Left lung (tissue), 10 donors: ENCODE data around the gene PCLAF. TPM values are rescaled to one million over a fixed set of nuclear protein-coding genes. Genes with fewer than 3 reads are reported as not detected.
"Not testable (repeated sequence)": the region's sequence is repeated elsewhere in the genome, so short reads cannot be mapped to it uniquely, and the experiment has no call there.

Source experiments
- ATAC-seq: fragments of 200-7000 bp; cut with Tn5 transposase; one replicate; pipeline ENCODE4 v1.9.1; 2020; ENCODE audit warnings: moderate library complexity
- DNase-seq, 4 donors: peaks; one replicate each; pipeline ENCODE4 v3.0.0-alpha.2; 2013 to 2020
- H3K27ac ChIP-seq, 2 donors: fragments of 200-600 bp; sonication (generic) in 1 of 2; one replicate each; pipeline versions ENCODE4 v1.5.0 to v1.8.0; 2020 to 2021
- H3K27me3 ChIP-seq, 2 donors: fragments of 200-600 bp; sonication (generic) in 1 of 2; one replicate each; pipeline versions ENCODE4 v1.5.0 to v1.8.0; 2020 to 2021
- H3K36me3 ChIP-seq, 2 donors: fragments of 200-600 bp; sonication (generic) in 1 of 2; one replicate each; pipeline versions ENCODE4 v1.5.0 to v1.8.0; 2020 to 2021
- H3K4me1 ChIP-seq, 2 donors: fragments of 200-600 bp; one replicate each; pipeline ENCODE4 v1.8.0; 2021
- H3K4me3 ChIP-seq, 2 donors: fragments of 200-600 bp; sonication (generic) in 1 of 2; one replicate each; pipeline versions ENCODE4 v1.5.0 to v1.8.0; 2020 to 2021; ENCODE audit warnings: mild to moderate bottlenecking in 1 of 2
- H3K9me3 ChIP-seq, 2 donors: fragments of 200-600 bp; sonication (generic) in 1 of 2; one replicate each; pipeline versions ENCODE4 v1.5.0 to v1.8.0; 2020 to 2021
- CTCF ChIP-seq, 2 donors: fragments of 200-600 bp; sonication (generic) in 1 of 2; IDR thresholded peaks; one replicate each; pipeline versions ENCODE4 v1.5.0 to v1.8.0; 2021; ENCODE audit warnings: antibody characterized with exemption in 2 of 2
- intact Hi-C, 2 donors: fragments of 100-400 bp; cut with DNase I; formaldehyde crosslinking; loops; one replicate each; pipeline versions ENCODE4 v1.11.2 to v1.14.2; 2022
- polyA plus RNA-seq, 6 donors: library from polyadenylated mRNA; unstranded; fragments of 120-200 nt; gene quantifications; one replicate each; pipeline ENCODE4 v1.2.1, GENCODE V29; 2013; ENCODE audit not compliant: insufficient read length in 6 of 6
- total RNA-seq, 2 donors: library from RNA; stranded (reverse); fragmentation: NEBNext Ultra II Directional; extraction: Animal tissue kit (Norgen Biotek cat#: 25700); gene quantifications; one replicate each; pipeline ENCODE4 v1.2.1, GENCODE V29; 2021
- donor health status: DM: no; HTN: yes; CAD: no.
- donor health status: DM: no; HTN: no; CAD: no.

Gene PCLAF
- total and polyA plus RNA-seq, 8 donors, result 12.3 to 58.9 (median 36.9) TPM

- Histone ChIP-seq H3K27me3 (no peaks in the 10 kb centered on the region), H3K27ac (no peak overlapping the region), H3K4me1 (no peaks in the 10 kb centered on the region), H3K9me3 (no peaks in the 10 kb centered on the region), H3K4me3 (no peak overlapping the region), H3K36me3 (peaks cover 9 to 95% of the 10 kb centered on the region in 2 donors)
- ATAC-seq (no peak), DNase-seq (no peak)
- no peak for TF ChIP-seq CTCF (IDR thresholded peaks at IDR 0.05)
- intact Hi-C loops, result no loop called here
Observed at GRCh38 chr15:64400583-64400982, 19.3 kb upstream of the PCLAF start.

GRCh38 chr15:64398575-64398974 lies 17.3 kb upstream of the PCLAF start:
- no peaks in the 10 kb centered on the region for H3K9me3 ChIP-seq
- no peak for DNase-seq
- H3K27me3 ChIP-seq, result no peaks in the 10 kb centered on the region
- no peak overlapping the region for H3K4me3 ChIP-seq
- intact Hi-C loops, result no loop called here
- ATAC-seq, result no peak
- no peaks in the 10 kb centered on the region for H3K4me1 ChIP-seq
- no peak for TF ChIP-seq CTCF (IDR thresholded peaks at IDR 0.05)
- peaks cover 9 to 95% of the 10 kb centered on the region in 2 donors for H3K36me3 ChIP-seq
- H3K27ac ChIP-seq, result no peak overlapping the region

- Histone ChIP-seq H3K4me1 (no peaks in the 10 kb centered on the region), H3K4me3 (no peak overlapping the region), H3K9me3 (no peaks in the 10 kb centered on the region), H3K27me3 (no peaks in the 10 kb centered on the region), H3K27ac (no peak overlapping the region), H3K36me3 (peaks cover 9 to 90% of the 10 kb centered on the region in 2 donors)
- DNase-seq (no peak), ATAC-seq (no peak)
- intact Hi-C loops, result no loop called here
- TF ChIP-seq CTCF (IDR thresholded peaks at IDR 0.05), result no peak
Observed at GRCh38 chr15:64396789-64397188, 15.5 kb upstream of the PCLAF start.

- H3K27me3 ChIP-seq, DNase-seq, intact Hi-C loops, H3K27ac ChIP-seq, H3K9me3 ChIP-seq, ATAC-seq, H3K4me3 ChIP-seq: not testable (repeated sequence)
- Histone ChIP-seq H3K4me1 (peaks cover 8 to 16% of the 10 kb centered on the region in 2 donors), H3K36me3 (peaks cover 6 to 47% of the 10 kb centered on the region in 2 donors)
Observed at GRCh38 chr15:64392471-64392870, 11.2 kb upstream of the PCLAF start.

- H3K4me3 ChIP-seq, result peak overlapping the region in 1 of 2 donors; percentile 73
- ATAC-seq (no peak), DNase-seq (no peak)
- no peaks in the 10 kb centered on the region for H3K27me3 ChIP-seq
- H3K27ac ChIP-seq, result no peak overlapping the region
- H3K4me1 ChIP-seq, result peaks cover 13 to 16% of the 10 kb centered on the region in 2 donors
- intact Hi-C loops, result no loop called here
- TF ChIP-seq CTCF (IDR thresholded peaks at IDR 0.05), result no peak
- peaks cover 0 to 12% of the 10 kb centered on the region in 2 donors for H3K36me3 ChIP-seq
- H3K9me3 ChIP-seq, result no peaks in the 10 kb centered on the region
Observed at GRCh38 chr15:64389036-64389435, 7.8 kb upstream of the PCLAF start.

GRCh38 chr15:64387562-64388168 lies 6.4 kb upstream of the PCLAF start, which contains the start of gene TRIP4:
Gene TRIP4, plus strand, starts transcription at chr15:64387836. Its CDS starts 28 bp downstream, at chr15:64387864.
- peak; percentile 100 for ATAC-seq
- peak within 1 kb of the TSS; percentile 71 to 73 for H3K4me3 ChIP-seq

More at GRCh38 chr15:64387562-64388168, 6.4 kb upstream of the PCLAF start, which contains the start of gene TRIP4:
- Histone ChIP-seq H3K4me1 (peaks cover 13 to 16% of the 10 kb centered on the region in 2 donors), H3K27ac (peak within 1 kb of the TSS; percentile 86 to 90), H3K27me3 (no peaks in the 10 kb centered on the region), H3K36me3 (peaks cover 0 to 3% of the 10 kb centered on the region in 2 donors), H3K9me3 (no peaks in the 10 kb centered on the region)
- DNase-seq, result peak; percentile 87 to 98 (median 96)
- intact Hi-C loops, result no loop called here
- TF ChIP-seq CTCF (IDR thresholded peaks at IDR 0.05), result peak in 1 of 2 donors; percentile 23
